B cell (primary cell): ENCODE data around the gene RAC2.

Experiments
- CTCF ChIP-seq: fragments of 200-600 bp; IDR thresholded peaks from one replicate; pipeline ENCODE4 v1.8.0; 2022; ENCODE audit warnings: antibody characterized with exemption, mild to moderate bottlenecking
- EZH2 ChIP-seq: IDR thresholded peaks from 2 replicates; pipeline ENCODE4 v1.6.1; 2012; ENCODE audit warnings: borderline replicate concordance, low read depth, mild to moderate bottlenecking, moderate library complexity, low read length; ENCODE audit not compliant: insufficient read depth, poor library complexity, severe bottlenecking

GRCh38 chr22:37266581-37267134 is 22.6 kb upstream of the RAC2 start:
- TF ChIP-seq CTCF (no peak), EZH2 (no peak)
